Central memory CD8-positive, alpha-beta T cell (primary cell): ENCODE results near the gene CIITA.
"Not testable (repeated sequence)": the region's sequence is repeated elsewhere in the genome, so short reads cannot be mapped to it uniquely, and the experiment has no call there.

ENCODE experiments used
- ATAC-seq: fragments of 150-1000 bp; cut with Tn5 transposase; replicated peaks from 2 replicates; pipeline ENCODE4 v1.10.0; 2022; ENCODE audit warnings: mild to moderate bottlenecking, moderate FRiP score, moderate number of reproducible peaks; ENCODE audit not compliant: poor library complexity, severe bottlenecking; ENCODE audit errors: extremely low read depth
- DNase-seq, 2 donors: peaks; one replicate each; pipeline ENCODE4 v3.0.0; 2021; ENCODE audit warnings: low spot score in 2 of 2
- H3K27ac Mint-ChIP-seq: one replicate; pipeline ENCODE4 v1.8.0; 2022; ENCODE audit warnings: low read depth, mild to moderate bottlenecking, moderate library complexity, mixed read lengths
- H3K27me3 Mint-ChIP-seq: one replicate; pipeline ENCODE4 v1.8.0; 2022; ENCODE audit warnings: mixed read lengths
- H3K36me3 Mint-ChIP-seq: one replicate; pipeline ENCODE4 v1.8.0; 2022; ENCODE audit warnings: mild to moderate bottlenecking, moderate library complexity, mixed read lengths; ENCODE audit not compliant: insufficient read depth
- H3K4me1 Mint-ChIP-seq: one replicate; pipeline ENCODE4 v1.8.0; 2022; ENCODE audit warnings: mixed read lengths
- H3K4me3 Mint-ChIP-seq: one replicate; pipeline ENCODE4 v1.8.0; 2022; ENCODE audit warnings: mild to moderate bottlenecking, moderate library complexity, mixed read lengths
- H3K9me3 Mint-ChIP-seq: one replicate; pipeline ENCODE4 v1.8.0; 2022; ENCODE audit warnings: mixed read lengths

The CIITA gene, protein sequence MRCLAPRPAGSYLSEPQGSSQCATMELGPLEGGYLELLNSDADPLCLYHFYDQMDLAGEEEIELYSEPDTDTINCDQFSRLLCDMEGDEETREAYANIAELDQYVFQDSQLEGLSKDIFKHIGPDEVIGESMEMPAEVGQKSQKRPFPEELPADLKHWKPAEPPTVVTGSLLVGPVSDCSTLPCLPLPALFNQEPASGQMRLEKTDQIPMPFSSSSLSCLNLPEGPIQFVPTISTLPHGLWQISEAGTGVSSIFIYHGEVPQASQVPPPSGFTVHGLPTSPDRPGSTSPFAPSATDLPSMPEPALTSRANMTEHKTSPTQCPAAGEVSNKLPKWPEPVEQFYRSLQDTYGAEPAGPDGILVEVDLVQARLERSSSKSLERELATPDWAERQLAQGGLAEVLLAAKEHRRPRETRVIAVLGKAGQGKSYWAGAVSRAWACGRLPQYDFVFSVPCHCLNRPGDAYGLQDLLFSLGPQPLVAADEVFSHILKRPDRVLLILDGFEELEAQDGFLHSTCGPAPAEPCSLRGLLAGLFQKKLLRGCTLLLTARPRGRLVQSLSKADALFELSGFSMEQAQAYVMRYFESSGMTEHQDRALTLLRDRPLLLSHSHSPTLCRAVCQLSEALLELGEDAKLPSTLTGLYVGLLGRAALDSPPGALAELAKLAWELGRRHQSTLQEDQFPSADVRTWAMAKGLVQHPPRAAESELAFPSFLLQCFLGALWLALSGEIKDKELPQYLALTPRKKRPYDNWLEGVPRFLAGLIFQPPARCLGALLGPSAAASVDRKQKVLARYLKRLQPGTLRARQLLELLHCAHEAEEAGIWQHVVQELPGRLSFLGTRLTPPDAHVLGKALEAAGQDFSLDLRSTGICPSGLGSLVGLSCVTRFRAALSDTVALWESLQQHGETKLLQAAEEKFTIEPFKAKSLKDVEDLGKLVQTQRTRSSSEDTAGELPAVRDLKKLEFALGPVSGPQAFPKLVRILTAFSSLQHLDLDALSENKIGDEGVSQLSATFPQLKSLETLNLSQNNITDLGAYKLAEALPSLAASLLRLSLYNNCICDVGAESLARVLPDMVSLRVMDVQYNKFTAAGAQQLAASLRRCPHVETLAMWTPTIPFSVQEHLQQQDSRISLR

DNA sequence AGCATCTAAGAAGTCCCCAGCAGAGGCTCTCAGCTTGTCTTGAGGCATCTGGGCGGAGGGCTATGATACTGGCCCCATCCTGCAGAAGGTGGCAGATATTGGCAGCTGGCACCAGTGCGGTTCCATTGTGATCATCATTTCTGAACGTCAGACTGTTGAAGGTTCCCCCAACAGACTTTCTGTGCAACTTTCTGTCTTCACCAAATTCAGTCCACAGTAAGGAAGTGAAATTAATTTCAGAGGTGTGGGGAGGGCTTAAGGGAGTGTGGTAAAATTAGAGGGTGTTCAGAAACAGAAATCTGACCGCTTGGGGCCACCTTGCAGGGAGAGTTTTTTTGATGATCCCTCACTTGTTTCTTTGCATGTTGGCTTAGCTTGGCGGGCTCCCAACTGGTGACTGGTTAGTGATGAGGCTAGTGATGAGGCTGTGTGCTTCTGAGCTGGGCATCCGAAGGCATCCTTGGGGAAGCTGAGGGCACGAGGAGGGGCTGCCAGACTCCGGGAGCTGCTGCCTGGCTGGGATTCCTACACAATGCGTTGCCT lies at the start of gene CIITA:
TSS of gene CIITA (plus strand) at position 404 of the 543 bp plus-strand sequence. CDS start at position 533, 129 bp downstream.
- ATAC-seq (peak; percentile 88), DNase-seq (peak; percentile 46 to 70)
- H3K27me3 Mint-ChIP-seq: no peaks in the 10 kb centered on the region
- H3K27ac Mint-ChIP-seq: peak within 1 kb of the TSS; percentile 97
- peaks cover 72% of the 10 kb centered on the region for H3K4me1 Mint-ChIP-seq
- peaks cover 13% of the 10 kb centered on the region for H3K36me3 Mint-ChIP-seq
- H3K9me3 Mint-ChIP-seq: no peaks in the 10 kb centered on the region
- peak within 1 kb of the TSS; percentile 98 for H3K4me3 Mint-ChIP-seq

DNA sequence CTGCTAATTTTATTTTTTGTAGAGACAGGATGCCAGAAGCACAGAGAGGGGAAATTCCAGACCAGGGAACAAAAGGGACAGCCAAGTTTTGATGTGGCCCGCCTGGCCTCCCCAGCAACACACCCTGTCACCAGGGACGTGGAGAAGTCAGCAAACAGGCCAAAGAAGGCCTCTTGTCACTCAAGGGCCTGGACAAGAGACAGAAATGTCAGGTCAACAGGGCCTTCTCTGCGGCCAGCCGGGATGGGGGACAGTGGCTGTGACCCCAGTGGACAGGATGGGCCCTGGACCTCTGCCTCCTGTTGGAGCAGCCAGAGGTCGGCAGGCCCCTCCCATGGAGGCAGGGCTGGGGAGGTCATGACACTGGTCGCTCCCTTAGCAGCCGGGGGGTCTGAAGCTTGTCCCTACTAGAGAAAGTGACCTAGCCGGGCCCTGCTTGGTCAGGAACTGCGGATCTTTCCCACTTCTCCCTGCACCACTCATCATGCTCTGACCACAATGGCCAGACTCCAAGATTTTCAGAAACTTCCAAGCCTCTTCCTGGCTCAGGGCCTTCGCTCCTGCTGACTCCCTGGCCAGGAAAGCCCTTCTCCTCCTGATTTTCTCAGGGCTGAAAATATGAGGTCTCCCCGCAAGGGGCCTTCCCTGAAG lies 49.2 kb upstream of the CIITA start:
- Mint-ChIP-seq H3K4me1 (no peaks in the 10 kb centered on the region), H3K36me3 (no peaks in the 10 kb centered on the region), H3K9me3 (no peaks in the 10 kb centered on the region), H3K4me3 (no peak overlapping the region), H3K27ac (no peak overlapping the region), H3K27me3 (no peaks in the 10 kb centered on the region)
- ATAC-seq: no peak
- DNase-seq: no peak

DNA sequence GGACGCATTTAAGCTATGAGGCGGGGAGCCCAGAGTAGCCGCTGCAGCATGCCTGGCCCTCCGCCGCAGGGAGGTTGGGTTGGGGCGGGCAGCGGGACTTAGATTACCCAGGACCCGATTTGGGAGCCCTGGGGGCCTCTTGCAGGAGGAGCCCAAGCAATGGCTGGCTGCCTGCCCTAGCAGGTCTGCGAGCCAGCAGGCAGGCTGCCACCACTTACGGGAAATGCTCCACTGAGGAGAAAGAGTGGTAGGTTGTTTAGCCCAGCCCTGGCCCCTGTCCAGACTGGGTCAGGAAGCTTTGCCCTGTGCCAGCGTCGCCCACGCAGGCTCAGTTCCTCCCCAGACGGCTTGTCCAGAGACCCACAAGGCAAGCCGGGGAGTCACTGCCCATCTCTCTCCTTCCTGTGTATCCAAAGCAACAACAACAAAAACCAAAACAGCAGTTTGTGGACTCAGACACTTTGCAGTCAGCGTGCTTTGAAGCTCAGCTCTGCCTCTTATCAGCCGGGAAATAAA lies 48.1 kb upstream of the CIITA start:
- Mint-ChIP-seq H3K27me3 (no peaks in the 10 kb centered on the region), H3K4me3 (no peak overlapping the region), H3K4me1 (no peaks in the 10 kb centered on the region), H3K36me3 (no peaks in the 10 kb centered on the region), H3K27ac (no peak overlapping the region), H3K9me3 (no peaks in the 10 kb centered on the region)
- no peak for DNase-seq
- no peak for ATAC-seq

DNA sequence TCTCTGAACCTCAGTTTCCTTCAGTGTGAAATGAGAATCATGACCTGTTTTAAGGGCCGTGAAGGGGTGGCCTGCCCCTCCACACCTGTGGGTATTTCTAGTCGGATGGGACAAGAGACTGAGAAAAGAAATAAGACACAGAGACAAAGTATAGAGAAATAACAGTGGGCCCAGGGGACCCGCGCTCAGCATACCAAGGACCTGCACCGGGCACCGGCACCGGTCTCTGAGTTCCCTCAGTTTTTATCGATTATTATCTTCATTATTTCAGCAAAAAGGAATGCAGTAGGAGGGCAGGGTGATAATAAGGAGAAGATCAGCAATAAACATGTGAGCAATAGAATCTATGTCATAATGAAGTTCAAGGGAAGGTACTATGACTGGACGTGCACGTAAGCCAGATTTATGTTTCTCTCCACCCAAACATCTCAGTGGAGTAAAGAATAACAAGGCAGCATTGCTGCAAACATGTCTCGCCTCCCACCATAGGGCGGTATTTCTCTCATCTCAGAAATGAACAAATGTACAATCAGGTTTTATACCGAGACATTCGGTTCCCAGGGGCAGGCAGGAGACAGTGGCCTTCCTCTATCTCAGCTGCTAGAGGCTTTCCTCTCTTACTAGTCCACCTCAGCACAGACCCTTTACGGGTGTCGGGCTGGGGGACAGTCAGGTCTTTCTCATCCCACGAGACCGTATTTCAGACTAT lies 47.5 kb upstream of the CIITA start:
- not testable (repeated sequence) for ATAC-seq, H3K27ac Mint-ChIP-seq, H3K9me3 Mint-ChIP-seq, DNase-seq, H3K4me1 Mint-ChIP-seq, H3K36me3 Mint-ChIP-seq, H3K27me3 Mint-ChIP-seq, H3K4me3 Mint-ChIP-seq

DNA sequence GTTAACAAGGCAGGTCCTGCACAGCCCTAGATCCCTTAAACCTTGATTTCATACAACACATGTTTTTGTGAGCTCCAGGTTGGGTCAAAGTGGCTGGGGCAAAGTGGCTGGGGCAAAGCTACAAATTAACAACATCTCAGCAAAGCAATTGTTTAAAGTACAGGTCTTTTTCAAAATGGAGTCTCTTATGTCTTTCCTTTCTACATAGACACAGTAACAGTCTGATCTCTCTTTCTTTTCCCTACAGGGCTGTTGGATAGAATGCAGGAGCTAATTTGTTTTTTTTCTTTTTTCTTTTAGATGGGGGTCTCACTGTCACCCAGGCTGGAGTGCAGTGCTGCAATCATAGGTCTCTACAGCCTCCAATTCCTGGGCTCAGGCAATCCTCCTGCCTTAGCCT lies 46.8 kb upstream of the CIITA start:
- not testable (repeated sequence) for H3K4me1 Mint-ChIP-seq, H3K36me3 Mint-ChIP-seq, H3K27me3 Mint-ChIP-seq, H3K4me3 Mint-ChIP-seq, H3K27ac Mint-ChIP-seq, DNase-seq, H3K9me3 Mint-ChIP-seq, ATAC-seq

DNA sequence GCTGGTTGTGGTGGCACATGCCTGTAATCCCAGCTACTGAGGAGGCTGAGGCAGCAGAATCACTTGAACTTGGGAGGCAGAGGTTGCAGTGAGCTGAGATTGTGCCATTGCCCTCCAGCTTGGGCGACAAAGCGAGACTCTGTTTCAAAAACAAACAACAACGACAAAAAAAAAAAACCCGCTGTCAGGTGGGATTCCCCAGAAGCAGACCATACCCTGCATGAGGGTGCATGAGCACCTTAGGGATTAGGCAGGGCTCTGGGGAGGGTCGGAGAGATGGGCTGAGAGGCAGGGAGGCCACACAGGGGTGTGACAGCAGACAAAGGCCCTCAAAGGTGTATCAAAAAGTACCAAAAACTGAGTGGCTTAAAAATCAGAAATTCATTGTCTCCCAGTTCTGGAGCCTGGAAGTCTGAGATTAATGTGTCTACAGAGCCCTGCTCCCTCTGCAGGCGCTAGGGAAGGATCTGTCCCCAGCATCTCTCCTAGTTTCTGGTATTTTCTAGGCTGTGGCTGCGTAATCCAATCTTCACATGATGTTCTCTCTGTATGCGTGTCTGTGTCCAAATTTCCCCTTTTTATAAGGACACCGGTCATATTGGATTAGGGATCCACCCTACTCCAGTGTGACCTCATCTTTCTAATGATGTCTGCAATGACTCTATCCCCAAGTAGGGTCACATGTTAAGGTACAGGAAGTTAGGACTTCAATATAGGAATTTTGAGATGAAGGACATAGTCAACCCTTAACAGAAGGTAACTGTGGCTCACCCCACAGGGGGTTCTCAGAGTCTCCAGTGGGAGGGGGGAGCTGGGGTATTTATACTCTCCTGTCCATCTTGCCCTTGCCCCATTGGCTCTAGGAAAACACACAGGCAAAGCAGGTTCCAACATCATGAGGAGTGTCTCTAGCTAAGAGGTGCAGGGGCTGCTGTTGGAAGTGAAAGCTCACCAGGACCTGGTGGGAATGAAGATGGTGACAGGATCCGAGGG lies 44.8 kb upstream of the CIITA start:
- Mint-ChIP-seq H3K27ac (no peak overlapping the region), H3K4me1 (no peaks in the 10 kb centered on the region), H3K4me3 (no peak overlapping the region), H3K9me3 (no peaks in the 10 kb centered on the region), H3K27me3 (no peaks in the 10 kb centered on the region), H3K36me3 (no peaks in the 10 kb centered on the region)
- DNase-seq: no peak
- ATAC-seq: no peak

DNA sequence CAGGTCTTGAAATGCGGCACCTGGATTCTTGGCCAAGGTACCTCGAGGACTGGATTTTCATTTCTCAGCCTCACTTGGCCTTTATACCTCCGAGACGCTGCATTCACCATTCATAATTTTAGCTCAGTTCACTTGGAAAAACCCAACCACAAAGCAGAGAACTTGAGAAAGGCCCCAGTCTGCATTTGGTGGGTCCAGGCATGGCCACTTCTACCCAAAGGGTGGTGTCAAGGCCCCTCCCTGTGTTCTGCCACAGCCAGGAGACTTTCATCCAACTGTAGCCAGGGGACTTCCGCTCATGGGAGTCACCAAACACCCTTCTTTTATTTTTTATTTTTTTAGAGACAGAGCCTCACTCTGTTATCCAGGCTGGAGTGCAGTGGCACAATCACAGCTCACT lies 43.7 kb upstream of the CIITA start:
- H3K27ac Mint-ChIP-seq: no peak overlapping the region

DNA sequence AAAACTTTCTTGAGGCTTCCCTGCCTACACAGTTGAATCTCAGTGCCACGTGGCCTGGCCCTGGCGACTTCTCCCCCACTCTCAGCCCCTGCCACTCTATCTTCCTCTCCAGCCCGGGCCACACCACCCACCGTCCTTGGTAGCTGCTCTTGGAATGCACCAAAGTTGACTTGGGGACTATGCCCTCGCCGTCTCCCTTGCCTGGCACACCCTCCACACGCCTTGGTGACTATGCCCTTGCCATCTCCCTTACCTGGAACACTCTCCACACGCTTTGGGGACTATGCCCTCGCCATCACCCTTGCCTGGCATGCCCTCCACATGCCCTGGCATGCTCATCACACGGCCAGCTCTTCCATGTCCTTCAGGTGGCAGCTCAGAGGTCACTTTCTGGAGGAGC lies 42.9 kb upstream of the CIITA start:
- Mint-ChIP-seq H3K27me3 (no peaks in the 10 kb centered on the region), H3K9me3 (no peaks in the 10 kb centered on the region), H3K36me3 (no peaks in the 10 kb centered on the region), H3K27ac (no peak overlapping the region), H3K4me1 (no peaks in the 10 kb centered on the region), H3K4me3 (no peak overlapping the region)
- DNase-seq (no peak), ATAC-seq (no peak)

More for the DNA sequence above, 43.7 kb upstream of the CIITA start:
- Mint-ChIP-seq H3K4me1 (no peaks in the 10 kb centered on the region), H3K4me3 (no peak overlapping the region), H3K9me3 (no peaks in the 10 kb centered on the region), H3K27me3 (no peaks in the 10 kb centered on the region), H3K36me3 (no peaks in the 10 kb centered on the region)
- no peak for ATAC-seq
- no peak for DNase-seq

DNA sequence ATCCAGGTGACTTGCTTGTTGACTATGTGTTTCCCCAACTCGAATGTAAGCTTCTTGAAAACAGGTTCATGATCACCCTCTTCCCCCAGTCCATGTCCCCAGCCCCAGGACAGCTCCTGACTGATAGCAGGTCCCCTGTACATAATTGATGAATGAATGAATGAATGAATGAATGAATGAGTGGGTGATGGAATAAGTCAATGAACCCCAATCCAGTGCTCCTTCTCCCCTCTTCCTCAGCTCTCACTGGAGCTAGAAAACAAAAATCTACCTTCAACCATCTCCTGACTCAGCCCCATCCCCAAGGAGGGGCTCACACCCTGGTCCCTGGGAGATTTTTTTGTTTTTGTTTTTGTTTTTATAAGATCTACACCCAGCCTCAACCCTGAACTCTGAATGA lies 42.2 kb upstream of the CIITA start:
- H3K36me3 Mint-ChIP-seq: no peaks in the 10 kb centered on the region
- H3K4me3 Mint-ChIP-seq: no peak overlapping the region
- ATAC-seq (no peak), DNase-seq (no peak)
- H3K27ac Mint-ChIP-seq: no peak overlapping the region
- no peaks in the 10 kb centered on the region for H3K27me3 Mint-ChIP-seq
- H3K9me3 Mint-ChIP-seq: no peaks in the 10 kb centered on the region
- no peaks in the 10 kb centered on the region for H3K4me1 Mint-ChIP-seq

DNA sequence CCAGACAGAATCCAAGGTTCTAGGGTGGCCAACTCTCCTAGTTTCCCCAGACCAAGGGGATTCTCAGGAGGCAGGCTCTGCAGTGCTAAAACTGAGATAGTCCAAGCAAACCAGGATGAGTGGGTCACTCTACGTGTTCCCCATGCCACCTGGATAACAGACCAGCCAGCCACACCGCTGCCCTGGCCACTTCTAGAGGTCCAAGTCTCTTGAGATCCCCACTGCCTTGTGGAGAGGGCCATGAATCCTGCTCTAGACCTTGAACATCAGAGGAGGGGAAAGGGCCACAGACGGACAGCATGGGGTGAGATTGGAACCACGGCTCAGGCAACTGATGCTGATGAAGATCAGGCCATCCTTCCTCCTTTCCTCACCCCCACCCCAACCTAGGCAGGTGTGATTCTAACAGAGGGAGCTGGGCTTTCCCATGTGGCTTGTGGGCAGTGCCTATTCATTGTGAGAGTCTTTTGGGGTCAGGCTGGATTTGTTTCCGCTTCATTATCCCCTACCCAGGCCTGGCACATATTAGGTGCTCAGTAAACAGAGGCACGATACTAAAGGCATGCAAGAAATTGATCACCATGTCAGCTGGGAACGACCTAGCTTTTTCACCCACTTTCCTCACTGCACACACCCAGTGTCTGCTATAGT lies 41.6 kb upstream of the CIITA start:
- no peak overlapping the region for H3K27ac Mint-ChIP-seq
- no peaks in the 10 kb centered on the region for H3K9me3 Mint-ChIP-seq
- ATAC-seq (no peak), DNase-seq (no peak)
- no peaks in the 10 kb centered on the region for H3K27me3 Mint-ChIP-seq
- no peak overlapping the region for H3K4me3 Mint-ChIP-seq
- no peaks in the 10 kb centered on the region for H3K4me1 Mint-ChIP-seq
- H3K36me3 Mint-ChIP-seq: no peaks in the 10 kb centered on the region
